ENCODE results near the gene DMAC2. TPM values are rescaled to one million over a fixed set of nuclear protein-coding genes. Genes with fewer than 3 reads are reported as not detected.

The DMAC2 gene
- total RNA-seq, 4 donors from 2014 or later: 28.8 to 38.7 (median 35.7) TPM

DNA sequence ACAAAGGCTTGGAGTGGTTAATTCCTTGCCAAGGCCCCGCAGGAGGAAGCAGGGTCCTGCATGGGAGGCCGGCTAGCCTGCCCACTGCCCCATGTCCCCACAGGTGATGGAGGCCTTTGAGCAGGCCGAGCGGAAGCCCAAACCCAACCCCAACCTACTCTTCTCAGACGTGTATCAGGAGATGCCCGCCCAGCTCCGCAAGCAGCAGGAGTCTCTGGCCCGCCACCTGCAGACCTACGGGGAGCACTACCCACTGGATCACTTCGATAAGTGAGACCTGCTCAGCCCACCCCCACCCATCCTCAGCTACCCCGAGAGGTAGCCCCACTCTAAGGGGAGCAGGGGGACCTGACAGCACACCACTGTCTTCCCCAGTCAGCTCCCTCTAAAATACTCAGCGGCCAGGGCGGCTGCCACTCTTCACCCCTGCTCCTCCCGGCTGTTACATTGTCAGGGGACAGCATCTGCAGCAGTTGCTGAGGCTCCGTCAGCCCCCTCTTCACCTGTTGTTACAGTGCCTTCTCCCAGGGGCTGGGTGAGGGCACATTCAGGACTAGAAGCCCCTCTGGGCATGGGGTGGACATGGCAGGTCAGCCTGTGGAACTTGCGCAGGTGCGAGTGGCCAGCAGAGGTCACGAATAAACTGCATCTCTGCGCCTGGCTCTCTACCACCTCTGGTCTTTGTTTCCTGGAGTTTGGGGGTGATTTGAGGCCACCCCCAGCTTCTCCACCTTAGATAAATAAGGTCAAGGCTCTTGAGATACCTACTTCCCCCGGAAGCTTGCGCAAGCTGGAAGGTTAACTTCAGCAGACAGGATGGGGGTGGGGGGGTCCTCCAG is 15.2 kb downstream of the DMAC2 start:
- H3K36me3 ChIP-seq: peaks cover 0 to 78% (median 20%) of the 10 kb centered on the region in 3 donors
- TF ChIP-seq, protein P1, sequence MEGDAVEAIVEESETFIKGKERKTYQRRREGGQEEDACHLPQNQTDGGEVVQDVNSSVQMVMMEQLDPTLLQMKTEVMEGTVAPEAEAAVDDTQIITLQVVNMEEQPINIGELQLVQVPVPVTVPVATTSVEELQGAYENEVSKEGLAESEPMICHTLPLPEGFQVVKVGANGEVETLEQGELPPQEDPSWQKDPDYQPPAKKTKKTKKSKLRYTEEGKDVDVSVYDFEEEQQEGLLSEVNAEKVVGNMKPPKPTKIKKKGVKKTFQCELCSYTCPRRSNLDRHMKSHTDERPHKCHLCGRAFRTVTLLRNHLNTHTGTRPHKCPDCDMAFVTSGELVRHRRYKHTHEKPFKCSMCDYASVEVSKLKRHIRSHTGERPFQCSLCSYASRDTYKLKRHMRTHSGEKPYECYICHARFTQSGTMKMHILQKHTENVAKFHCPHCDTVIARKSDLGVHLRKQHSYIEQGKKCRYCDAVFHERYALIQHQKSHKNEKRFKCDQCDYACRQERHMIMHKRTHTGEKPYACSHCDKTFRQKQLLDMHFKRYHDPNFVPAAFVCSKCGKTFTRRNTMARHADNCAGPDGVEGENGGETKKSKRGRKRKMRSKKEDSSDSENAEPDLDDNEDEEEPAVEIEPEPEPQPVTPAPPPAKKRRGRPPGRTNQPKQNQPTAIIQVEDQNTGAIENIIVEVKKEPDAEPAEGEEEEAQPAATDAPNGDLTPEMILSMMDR (IDR thresholded peaks at IDR 0.05): no peak
- TF ChIP-seq POLR2A (IDR thresholded peaks at IDR 0.05) (no peak), EP300 (IDR thresholded peaks at IDR 0.05) (no peak)
- peaks cover 0 to 50% (median 11%) of the 10 kb centered on the region in 4 donors for H3K4me1 ChIP-seq
- peak overlapping the region in 1 of 4 donors; percentile 50 for H3K27ac ChIP-seq
- no peak overlapping the region for H3K4me3 ChIP-seq
- no peaks in the 10 kb centered on the region for H3K9me3 ChIP-seq
- 83 to 86% methylated on average over 19 to 21 of the region's 21 CpGs for WGBS, 2 donors
- DNase-seq (ENCODE audit: low spot score in 2 of 2): no peak
- H3K27me3 ChIP-seq: no peaks in the 10 kb centered on the region

DNA sequence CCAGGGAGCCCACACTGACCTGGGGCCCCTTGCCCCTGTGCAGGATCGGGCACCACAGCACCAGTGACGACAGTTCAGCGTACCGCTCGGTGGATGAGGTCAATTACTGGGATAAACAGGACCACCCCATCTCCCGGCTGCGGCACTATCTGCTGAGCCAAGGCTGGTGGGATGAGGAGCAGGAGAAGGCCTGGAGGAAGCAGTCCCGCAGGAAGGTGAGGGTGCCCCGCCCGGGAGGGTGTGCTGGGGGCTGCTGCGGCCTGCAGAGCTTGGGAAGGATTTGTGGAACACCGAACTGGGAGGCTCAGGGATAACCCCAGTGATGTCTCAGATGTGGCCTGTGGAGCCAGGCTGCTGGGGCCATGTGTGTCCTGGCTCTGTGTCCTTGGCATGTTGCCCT is 16.8 kb downstream of the DMAC2 start:
- WGBS, 2 donors: 89 to 94% methylated on average over 12 of the region's 12 CpGs
- no peak for DNase-seq (ENCODE audit: low spot score in 2 of 2)
- no peak for TF ChIP-seq POLR2A (IDR thresholded peaks at IDR 0.05)
- no peaks in the 10 kb centered on the region for H3K27me3 ChIP-seq
- H3K27ac ChIP-seq: no peak overlapping the region
- H3K36me3 ChIP-seq: peaks cover 0 to 85% (median 27%) of the 10 kb centered on the region in 3 donors
- peaks cover 0 to 41% (median 3%) of the 10 kb centered on the region in 4 donors for H3K4me1 ChIP-seq
- H3K9me3 ChIP-seq: no peaks in the 10 kb centered on the region
- H3K4me3 ChIP-seq: no peak overlapping the region

DNA sequence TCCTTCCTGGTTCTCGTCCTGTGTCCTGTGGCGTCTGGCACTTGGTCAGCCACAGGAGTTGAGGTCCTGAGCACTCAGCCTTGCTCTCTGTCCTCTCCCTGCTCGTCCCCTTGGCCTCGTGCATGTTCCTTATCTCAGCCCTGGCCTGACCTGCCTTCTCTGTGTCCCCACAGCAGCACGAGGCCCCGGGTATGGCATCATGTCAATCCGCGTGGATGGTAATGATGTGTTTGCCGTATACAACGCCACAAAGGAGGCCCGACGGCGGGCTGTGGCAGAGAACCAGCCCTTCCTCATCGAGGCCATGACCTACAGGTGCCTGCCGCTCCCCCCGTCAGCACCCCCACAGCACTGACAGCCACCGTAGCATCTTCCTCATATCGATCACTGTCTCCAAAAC is 17.3 kb downstream of the DMAC2 start:
- no peak for DNase-seq (ENCODE audit: low spot score in 2 of 2)
- WGBS, 2 donors: 86 to 90% methylated on average over 18 of the region's 18 CpGs
- no peaks in the 10 kb centered on the region for H3K27me3 ChIP-seq
- peaks cover 0 to 89% (median 27%) of the 10 kb centered on the region in 3 donors for H3K36me3 ChIP-seq
- no peaks in the 10 kb centered on the region for H3K9me3 ChIP-seq
- TF ChIP-seq, protein P1 (IDR thresholded peaks at IDR 0.05): no peak
- no peak for TF ChIP-seq EP300 (IDR thresholded peaks at IDR 0.05)
- TF ChIP-seq POLR2A (IDR thresholded peaks at IDR 0.05): no peak
- H3K27ac ChIP-seq: no peak overlapping the region
- H3K4me3 ChIP-seq: no peak overlapping the region
- H3K4me1 ChIP-seq: peaks cover 0 to 36% (median under 1%) of the 10 kb centered on the region in 4 donors

DNA sequence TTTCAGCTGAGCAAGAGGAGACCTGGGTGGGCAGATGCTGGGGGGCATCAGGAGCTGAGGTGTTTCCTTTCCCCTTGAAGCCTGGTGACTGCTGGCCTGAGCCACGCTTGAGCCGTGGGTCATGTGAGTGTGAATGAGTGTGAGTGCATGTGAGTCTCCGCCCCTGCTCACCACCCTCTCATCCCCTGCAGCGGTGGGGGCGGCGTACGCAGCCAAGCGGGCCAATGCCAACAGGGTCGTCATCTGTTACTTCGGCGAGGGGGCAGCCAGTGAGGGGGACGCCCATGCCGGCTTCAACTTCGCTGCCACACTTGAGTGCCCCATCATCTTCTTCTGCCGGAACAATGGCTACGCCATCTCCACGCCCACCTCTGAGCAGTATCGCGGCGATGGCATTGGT is 17.7 kb downstream of the DMAC2 start:
- TF ChIP-seq, protein P1 (IDR thresholded peaks at IDR 0.05): no peak
- TF ChIP-seq POLR2A (IDR thresholded peaks at IDR 0.05): no peak
- no peak for TF ChIP-seq EP300 (IDR thresholded peaks at IDR 0.05)
- peaks cover 0 to 31% (median 0%) of the 10 kb centered on the region in 4 donors for H3K4me1 ChIP-seq
- peak overlapping the region in 1 of 4 donors; percentile 45 for H3K27ac ChIP-seq
- H3K9me3 ChIP-seq: no peaks in the 10 kb centered on the region
- no peak overlapping the region for H3K4me3 ChIP-seq
- H3K36me3 ChIP-seq: peaks cover 0 to 93% (median 28%) of the 10 kb centered on the region in 3 donors
- WGBS, 2 donors: 87 to 89% methylated on average over 20 of the region's 20 CpGs
- DNase-seq (ENCODE audit: low spot score in 2 of 2): no peak
- no peaks in the 10 kb centered on the region for H3K27me3 ChIP-seq

DNA sequence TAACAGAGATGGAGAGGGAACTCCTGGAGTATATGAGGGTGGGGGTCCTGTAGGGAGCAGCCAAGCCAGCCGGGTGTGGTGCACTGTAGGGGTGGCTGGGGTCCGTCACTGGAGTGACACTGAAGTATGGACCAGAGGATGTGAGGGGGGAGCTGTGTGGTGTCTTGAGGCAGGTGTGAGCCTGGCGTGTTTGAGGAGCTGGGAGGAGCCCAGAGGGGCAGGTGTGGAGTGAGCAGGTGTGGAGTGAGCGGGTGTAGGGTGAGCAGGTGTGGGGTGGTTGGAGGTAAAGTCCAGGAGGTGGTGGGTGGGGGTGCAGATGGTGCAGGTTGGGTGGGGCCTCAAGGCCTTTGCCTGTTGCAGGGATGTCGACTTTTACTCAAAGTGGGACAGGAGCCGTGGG is 18.4 kb downstream of the DMAC2 start:
- no peak for TF ChIP-seq POLR2A (IDR thresholded peaks at IDR 0.05)
- TF ChIP-seq EP300 (IDR thresholded peaks at IDR 0.05): no peak
- TF ChIP-seq, protein P1 (IDR thresholded peaks at IDR 0.05): no peak
- H3K27me3 ChIP-seq: no peaks in the 10 kb centered on the region
- H3K27ac ChIP-seq: peak overlapping the region in 3 of 4 donors; percentile 30 to 50 (median 45)
- DNase-seq (ENCODE audit: low spot score in 2 of 2): no peak
- no peak overlapping the region for H3K4me3 ChIP-seq
- H3K36me3 ChIP-seq: peaks cover 0 to 99% (median 34%) of the 10 kb centered on the region in 3 donors
- 86 to 91% methylated on average over 6 of the region's 6 CpGs for WGBS, 2 donors
- peaks cover 0 to 24% (median 0%) of the 10 kb centered on the region in 4 donors for H3K4me1 ChIP-seq
- H3K9me3 ChIP-seq: no peaks in the 10 kb centered on the region
